Activated CD8-positive, alpha-beta memory T cell treated with anti-CD3 and anti-CD28 coated beads for 1 hour (primary cell): Measurements from ENCODE around the gene HSDL2.
"Not testable (repeated sequence)": the region's sequence is repeated elsewhere in the genome, so short reads cannot be mapped to it uniquely, and the experiment has no call there.

Source experiments
- DNase-seq, 2 donors: peaks; one replicate each; pipeline ENCODE4 v3.0.0-alpha.2; 2020; ENCODE audit warnings: low read depth in 1 of 2; ENCODE audit errors: extremely low read depth in 1 of 2

HSDL2 gene

GRCh38 chr9:112494153-112494552 lies 114.2 kb downstream of the HSDL2 start:
- no peak for DNase-seq

- no peak for DNase-seq
Measured at GRCh38 chr9:112495614-112496013, 115.7 kb downstream of the HSDL2 start.

- DNase-seq = no peak
Measured at GRCh38 chr9:112496074-112496722, 116.3 kb downstream of the HSDL2 start.

- no peak for DNase-seq
Measured at GRCh38 chr9:112500842-112501241, 120.9 kb downstream of the HSDL2 start.

DNA sequence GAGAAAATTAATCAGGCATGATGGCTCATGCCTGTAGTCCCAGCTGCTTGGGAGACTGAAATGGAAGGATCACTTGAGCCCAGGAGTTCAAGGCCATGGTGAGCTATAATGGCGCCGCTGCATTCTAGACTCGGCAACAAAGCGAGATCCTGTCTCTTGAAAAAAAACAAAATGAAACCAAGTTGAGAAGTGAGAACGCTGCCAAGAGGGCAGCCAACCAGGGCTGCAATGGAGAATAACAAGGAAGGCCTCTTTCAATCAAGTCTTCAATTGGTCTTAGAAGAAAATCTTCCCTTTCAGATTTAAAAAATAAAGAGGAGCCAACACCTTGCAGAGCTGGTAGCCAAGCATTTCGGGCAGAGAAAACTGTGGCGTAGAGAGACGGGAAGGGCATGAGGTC lies 121.4 kb downstream of the HSDL2 start:
- no peak for DNase-seq

DNA sequence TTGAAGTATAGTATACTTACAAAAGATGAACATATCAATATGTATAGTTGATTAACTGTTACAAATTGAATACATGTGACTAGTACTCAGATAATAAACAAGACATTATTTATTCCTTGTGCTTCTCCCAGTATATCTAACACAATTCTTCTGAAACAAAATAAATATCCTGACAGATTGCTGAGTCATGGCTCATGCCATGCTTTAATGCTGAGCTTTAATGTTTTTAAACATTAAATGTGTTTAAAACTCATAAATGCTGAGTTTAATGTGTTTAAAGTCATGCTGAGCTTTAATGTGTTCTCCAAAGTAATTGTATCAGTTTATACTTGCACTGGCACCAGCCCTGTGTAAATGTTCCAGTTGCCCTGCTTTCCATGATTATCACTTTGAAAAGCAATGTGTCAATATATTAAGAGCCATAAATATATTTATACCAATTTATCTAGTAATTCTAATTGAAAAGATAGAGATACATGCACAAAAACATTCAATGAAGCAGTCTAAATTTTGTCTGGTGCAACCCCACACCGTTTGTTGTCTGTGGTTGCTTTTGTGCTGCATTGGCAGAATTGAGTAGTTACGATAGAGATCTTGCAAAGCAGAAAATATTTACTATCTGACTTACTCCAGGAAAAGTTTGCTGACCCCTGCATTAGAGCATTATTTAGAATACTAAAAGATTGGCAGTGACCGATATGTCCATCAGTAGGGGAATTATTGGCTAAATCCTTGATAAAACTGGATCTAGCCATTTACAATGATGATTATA lies 122.5 kb downstream of the HSDL2 start:
- DNase-seq = no peak

GRCh38 chr9:112503170-112503569 lies 123.3 kb downstream of the HSDL2 start:
- DNase-seq = no peak

GRCh38 chr9:112505086-112505485 lies 125.2 kb downstream of the HSDL2 start:
- DNase-seq = no peak

DNA sequence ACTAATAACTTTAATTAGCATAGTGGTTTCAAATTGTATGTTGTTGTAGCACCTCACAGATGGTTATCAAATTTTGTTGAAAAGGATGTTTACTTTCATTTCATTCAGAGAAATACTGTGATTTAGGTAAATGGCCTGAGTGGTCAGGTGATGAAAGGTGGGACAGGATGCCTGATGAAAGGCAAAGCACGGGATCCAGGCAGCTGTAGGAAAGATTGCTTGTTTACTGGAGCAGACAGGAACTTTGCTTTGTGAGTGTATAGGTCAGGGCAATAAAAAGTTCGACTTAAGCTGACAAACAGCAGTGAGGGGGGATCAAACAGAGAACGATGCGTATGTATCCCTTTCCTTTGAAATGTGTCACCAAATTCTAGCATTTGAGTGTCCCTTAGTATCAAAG lies 125.7 kb downstream of the HSDL2 start:
- no peak for DNase-seq

GRCh38 chr9:112506571-112506970 lies 126.7 kb downstream of the HSDL2 start:
- no peak for DNase-seq

GRCh38 chr9:112507001-112507680 lies 127.2 kb downstream of the HSDL2 start:
- DNase-seq = no peak

DNA sequence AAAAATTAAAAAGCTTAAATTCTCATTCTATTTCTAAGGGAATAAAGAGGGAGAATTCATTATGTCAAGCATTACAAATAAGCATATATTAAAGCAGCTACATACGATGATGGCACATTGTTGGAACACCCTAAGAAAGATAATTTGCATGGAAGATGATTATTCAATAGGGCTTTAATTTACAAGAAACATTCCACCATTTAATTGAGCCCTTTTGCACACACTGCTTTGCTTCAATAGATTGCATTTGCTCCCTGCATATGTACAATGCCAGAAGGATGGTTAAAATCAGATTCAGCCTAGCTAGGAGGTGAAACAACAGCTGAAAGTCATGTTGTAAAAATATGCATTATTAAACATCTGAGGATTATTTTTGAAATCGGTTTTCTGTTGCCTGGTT lies 128.5 kb downstream of the HSDL2 start:
- no peak for DNase-seq

GRCh38 chr9:112512377-112512776 lies 132.5 kb downstream of the HSDL2 start:
- DNase-seq = not testable (repeated sequence)

DNA sequence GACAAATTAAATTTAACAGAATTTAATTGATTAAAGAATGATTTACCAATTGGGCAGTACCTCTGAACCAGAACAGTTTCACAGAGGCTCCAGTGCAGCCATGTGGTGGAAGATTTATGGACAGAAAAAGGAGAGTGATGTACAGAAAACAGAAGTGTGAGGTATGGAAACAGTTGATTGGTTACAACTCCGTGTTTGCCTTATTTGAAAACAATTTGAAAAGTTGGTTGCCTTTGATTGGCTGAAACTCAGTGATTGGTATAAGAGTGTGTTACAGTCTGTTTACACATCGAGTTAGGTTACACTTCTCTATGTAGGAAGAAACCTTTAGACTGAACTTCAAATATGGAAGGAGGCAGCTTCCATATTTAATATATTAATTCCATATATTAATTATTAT lies 136.9 kb downstream of the HSDL2 start:
- DNase-seq = no peak

DNA sequence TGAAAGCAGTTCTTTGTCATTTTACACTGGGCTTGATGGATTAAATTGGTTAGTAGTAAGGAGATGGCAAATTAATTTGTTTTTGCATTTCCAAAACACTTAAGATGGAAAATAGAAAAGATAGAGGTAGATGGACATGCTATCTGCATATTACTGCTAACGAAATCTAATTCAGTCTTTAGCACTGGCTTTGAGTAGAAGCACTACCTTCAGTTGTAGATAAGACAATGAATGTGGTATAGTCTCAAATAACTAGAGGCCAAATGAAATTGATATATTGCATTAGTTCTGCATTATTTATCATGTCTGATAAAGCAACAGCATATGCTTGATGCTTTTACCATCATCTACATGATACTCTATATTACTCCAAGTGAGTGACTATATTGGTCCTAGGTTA lies 140.2 kb downstream of the HSDL2 start:
- no peak for DNase-seq

- DNase-seq = no peak
Measured at GRCh38 chr9:112520656-112521055, 140.7 kb downstream of the HSDL2 start.
